ENCODE results near the gene ILKAP.

- no peak for TF ChIP-seq CTCF (IDR thresholded peaks at IDR 0.05)
- TF ChIP-seq POLR2A (IDR thresholded peaks at IDR 0.05): no peak
Observed at GRCh38 chr2:238239543-238239862, 36.0 kb upstream of the ILKAP start.
